Neural cell (in vitro differentiated cells): ENCODE results near the gene EDIL3. TPM values are rescaled to one million over a fixed set of nuclear protein-coding genes. Genes with fewer than 3 reads are reported as not detected.
A peak's percentile ranks its signal among the peaks of the same experiment; 100 is the strongest.

Source experiments
- H2AFZ ChIP-seq: fragments of 200-600, 300-800 bp; sonication (generic), shearing (Covaris generic); 2 replicates; pipeline ENCODE4 v1.6.0; 2014; ENCODE audit warnings: low read depth, mild to moderate bottlenecking, antibody characterized with exemption, low read length, moderate library complexity
- H3F3A ChIP-seq: fragments of 200-600 bp; shearing (Covaris generic); 2 replicates; pipeline ENCODE4 v1.6.1; 2016; ENCODE audit warnings: mild to moderate bottlenecking, moderate library complexity, mixed read lengths, antibody characterized with exemption, low read length; ENCODE audit not compliant: insufficient read depth, poor library complexity, severe bottlenecking
- H3K27ac ChIP-seq: fragments of 200-600, 300-800 bp; sonication (generic), shearing (Covaris generic); 2 replicates; pipeline ENCODE4 v1.5.1; 2014; ENCODE audit warnings: mild to moderate bottlenecking, low read length, moderate library complexity
- H3K27me3 ChIP-seq: fragments of 300-800, 200-600 bp; sonication (generic), shearing (Covaris generic); 2 replicates; pipeline ENCODE4 v1.6.0; 2014; ENCODE audit warnings: mild to moderate bottlenecking, low read depth, low read length, moderate library complexity; ENCODE audit not compliant: insufficient read depth
- H3K36me3 ChIP-seq: fragments of 300-800, 200-600 bp; sonication (generic), shearing (Covaris generic); 2 replicates; pipeline ENCODE4 v1.5.1; 2014; ENCODE audit warnings: mild to moderate bottlenecking, antibody characterized with exemption, low read length, moderate library complexity; ENCODE audit not compliant: insufficient read depth
- H3K4me2 ChIP-seq: fragments of 300-800, 200-600 bp; sonication (generic), shearing (Covaris generic); 2 replicates; pipeline ENCODE4 v1.6.0; 2014; ENCODE audit warnings: mild to moderate bottlenecking, low read length
- H3K4me3 ChIP-seq: fragments of 300-800, 200-600 bp; sonication (generic), shearing (Covaris generic); 2 replicates; pipeline ENCODE4 v1.5.1; 2014; ENCODE audit warnings: mild to moderate bottlenecking, low read length, moderate library complexity
- H3K79me2 ChIP-seq: fragments of 200-600 bp; shearing (Covaris generic); replicated peaks from 2 replicates; pipeline ENCODE4 v1.6.0; 2014; ENCODE audit warnings: mild to moderate bottlenecking, low read length, moderate library complexity; ENCODE audit not compliant: insufficient read depth
- H3K9ac ChIP-seq: fragments of 300-800, 200-600 bp; sonication (generic), shearing (Covaris generic); 2 replicates; pipeline ENCODE4 v1.6.1; 2016; ENCODE audit warnings: mild to moderate bottlenecking, low read length, mixed read lengths
- H3K9me2 ChIP-seq: fragments of 200-600 bp; shearing (Covaris generic); 2 replicates; pipeline ENCODE4 v1.6.1; 2016; ENCODE audit warnings: mild to moderate bottlenecking, low read length, mixed read lengths; ENCODE audit not compliant: insufficient read depth
- H3K9me3 ChIP-seq: fragments of 200-600, 300-800 bp; sonication (generic), shearing (Covaris generic); 2 replicates; pipeline ENCODE4 v1.6.1; 2016; ENCODE audit warnings: mild to moderate bottlenecking, mixed run types, low read length, moderate library complexity, mixed read lengths
- H4K20me1 ChIP-seq: fragments of 200-600 bp; shearing (Covaris generic); 2 replicates; pipeline ENCODE4 v1.6.1; 2016; ENCODE audit warnings: mild to moderate bottlenecking, mixed run types; ENCODE audit not compliant: insufficient read depth
- EP300 ChIP-seq: fragments of 450-650 bp; conservative IDR thresholded peaks from 2 replicates; pipeline ENCODE4 v1.6.1; 2014; ENCODE audit warnings: antibody characterized with exemption, mild to moderate bottlenecking, moderate library complexity; ENCODE audit not compliant: poor library complexity, severe bottlenecking
- EZH2 ChIP-seq: fragments of 200-600, 300-800 bp; shearing (Covaris generic), sonication (generic); IDR thresholded peaks from 2 replicates; pipeline ENCODE4 v1.6.1; 2014; ENCODE audit warnings: antibody characterized with exemption, low read length, borderline replicate concordance, mild to moderate bottlenecking; ENCODE audit not compliant: insufficient read depth, poor library complexity, severe bottlenecking
- MXI1 ChIP-seq: fragments of 450-650 bp; conservative IDR thresholded peaks from 2 replicates; pipeline ENCODE4 v1.6.1; 2014; ENCODE audit warnings: antibody characterized with exemption, mild to moderate bottlenecking; ENCODE audit not compliant: poor library complexity, severe bottlenecking
- POLR2AphosphoS5 ChIP-seq: IDR thresholded peaks from 2 replicates; pipeline ENCODE4 v1.6.1; 2012
- RAD21 ChIP-seq: fragments of 450-650 bp; conservative IDR thresholded peaks from 2 replicates; pipeline ENCODE4 v1.6.1; 2014; ENCODE audit warnings: antibody characterized with exemption, mild to moderate bottlenecking, moderate library complexity
- REST ChIP-seq: IDR thresholded peaks from 2 replicates; pipeline ENCODE4 v1.6.1; 2012; ENCODE audit warnings: borderline replicate concordance
- SMC3 ChIP-seq: fragments of 450-650 bp; conservative IDR thresholded peaks from 2 replicates; pipeline ENCODE4 v1.6.1; 2014; ENCODE audit warnings: antibody characterized with exemption, mild to moderate bottlenecking, moderate library complexity; ENCODE audit not compliant: poor library complexity
- TAF1 ChIP-seq: IDR thresholded peaks from 2 replicates; pipeline ENCODE4 v1.6.1; 2012; ENCODE audit warnings: low read depth
- polyA plus RNA-seq: library from polyadenylated mRNA; depleted of rRNA; stranded (reverse); fragments of >200 nt; gene quantifications from 2 replicates; pipeline ENCODE4 v1.2.3, GENCODE V29; 2014
- TF ChIP-seq, protein P1 (sequence below): fragments of 450-650 bp; IDR thresholded peaks from 2 replicates; pipeline ENCODE4 v1.5.1; 2014; ENCODE audit warnings: antibody characterized with exemption, mild to moderate bottlenecking, moderate library complexity; ENCODE audit not compliant: poor library complexity, severe bottlenecking

EDIL3 gene
- polyA plus RNA-seq, 1 donor from 2014 or later = 6.1 TPM

GRCh38 chr5:84379749-84380148 lies 4.9 kb downstream of the EDIL3 start:
- Histone ChIP-seq H3K27me3 (peaks cover 39% of the 10 kb centered on the region), H3F3A (no peaks in the 10 kb centered on the region), H3K4me3 (no peak overlapping the region), H3K27ac (no peak overlapping the region), H3K4me2 (no peak overlapping the region), H3K9me2 (no peaks in the 10 kb centered on the region), H3K79me2 (peaks cover 3% of the 10 kb centered on the region), H2AFZ (no peak overlapping the region), H3K9ac (no peak overlapping the region), H4K20me1 (no peaks in the 10 kb centered on the region), H3K9me3 (no peaks in the 10 kb centered on the region), H3K36me3 (no peaks in the 10 kb centered on the region)
- TF ChIP-seq EP300 (no peak), REST (no peak), POLR2AphosphoS5 (no peak), EZH2 (no peak), RAD21 (peak; percentile 33), SMC3 (no peak), MXI1 (no peak)
- TF ChIP-seq, protein P1, sequence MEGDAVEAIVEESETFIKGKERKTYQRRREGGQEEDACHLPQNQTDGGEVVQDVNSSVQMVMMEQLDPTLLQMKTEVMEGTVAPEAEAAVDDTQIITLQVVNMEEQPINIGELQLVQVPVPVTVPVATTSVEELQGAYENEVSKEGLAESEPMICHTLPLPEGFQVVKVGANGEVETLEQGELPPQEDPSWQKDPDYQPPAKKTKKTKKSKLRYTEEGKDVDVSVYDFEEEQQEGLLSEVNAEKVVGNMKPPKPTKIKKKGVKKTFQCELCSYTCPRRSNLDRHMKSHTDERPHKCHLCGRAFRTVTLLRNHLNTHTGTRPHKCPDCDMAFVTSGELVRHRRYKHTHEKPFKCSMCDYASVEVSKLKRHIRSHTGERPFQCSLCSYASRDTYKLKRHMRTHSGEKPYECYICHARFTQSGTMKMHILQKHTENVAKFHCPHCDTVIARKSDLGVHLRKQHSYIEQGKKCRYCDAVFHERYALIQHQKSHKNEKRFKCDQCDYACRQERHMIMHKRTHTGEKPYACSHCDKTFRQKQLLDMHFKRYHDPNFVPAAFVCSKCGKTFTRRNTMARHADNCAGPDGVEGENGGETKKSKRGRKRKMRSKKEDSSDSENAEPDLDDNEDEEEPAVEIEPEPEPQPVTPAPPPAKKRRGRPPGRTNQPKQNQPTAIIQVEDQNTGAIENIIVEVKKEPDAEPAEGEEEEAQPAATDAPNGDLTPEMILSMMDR = peak; percentile 28

DNA sequence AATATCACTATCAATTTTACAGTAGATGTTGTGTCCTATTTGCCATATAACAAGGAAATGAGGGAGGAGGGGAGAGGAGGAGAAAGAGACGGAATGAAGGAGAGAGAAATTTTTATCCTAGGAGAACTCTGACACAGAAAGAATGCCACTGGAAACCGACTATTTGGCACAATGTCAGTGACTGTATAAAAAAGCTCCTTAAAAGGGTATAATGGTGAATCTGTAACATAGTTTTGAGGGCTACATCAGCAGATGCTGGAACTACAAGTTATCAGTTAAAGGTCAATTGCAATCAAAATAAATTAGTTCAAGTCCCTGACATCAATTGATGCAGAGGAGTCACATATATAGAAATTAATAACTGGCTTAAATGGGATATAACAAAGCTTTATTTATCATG lies 5.7 kb downstream of the EDIL3 start:
- H3K9me2 ChIP-seq = no peaks in the 10 kb centered on the region
- no peak for TF ChIP-seq EZH2
- no peak for TF ChIP-seq EP300
- no peak for TF ChIP-seq RAD21
- no peak for TF ChIP-seq POLR2AphosphoS5
- TF ChIP-seq SMC3 = no peak
- no peak for TF ChIP-seq REST
- TF ChIP-seq, protein P1 = no peak
- TF ChIP-seq TAF1 = no peak
- TF ChIP-seq MXI1 = no peak
- H2AFZ ChIP-seq = no peak overlapping the region
- H4K20me1 ChIP-seq = no peaks in the 10 kb centered on the region
- no peak overlapping the region for H3K4me3 ChIP-seq
- no peaks in the 10 kb centered on the region for H3K9me3 ChIP-seq
- peaks cover 33% of the 10 kb centered on the region for H3K27me3 ChIP-seq
- H3K27ac ChIP-seq = no peak overlapping the region
- H3K9ac ChIP-seq = no peak overlapping the region
- no peaks in the 10 kb centered on the region for H3K36me3 ChIP-seq
- H3K4me2 ChIP-seq = no peak overlapping the region
- peaks cover 3% of the 10 kb centered on the region for H3K79me2 ChIP-seq
- no peaks in the 10 kb centered on the region for H3F3A ChIP-seq
